ENCODE results near the gene CNPY1. TPM values are rescaled to one million over a fixed set of nuclear protein-coding genes. Genes with fewer than 3 reads are reported as not detected.

CNPY1 gene
- not detected in 5 replicates for total RNA-seq (2022; extraction: Qiagen RNA extraction)

GRCh38 chr7:155546449-155546848 lies at the start of gene CNPY1:
TSS of gene CNPY1 (minus strand) at chr7:155546559. CDS start at chr7:155545929, 630 bp downstream.

GRCh38 chr7:155458111-155458877 lies 88.1 kb downstream of the CNPY1 start, which contains the start of gene EN2:
TSS of gene EN2 (plus strand) at chr7:155458129. CDS start at chr7:155458378, 249 bp downstream.

Other genes starting within 250 kb of the CNPY1 start
- 13.4 to 16.0 TPM (median 14.4 TPM) in 5 replicates for gene INSIG1, start 248.7 kb downstream of the CNPY1 start, total RNA-seq (2022; extraction: Qiagen RNA extraction)
- gene EN2, start 88.4 kb downstream of the CNPY1 start, total RNA-seq (2022; extraction: Qiagen RNA extraction), result 0.56 to 0.94 TPM (median 0.92 TPM) in 5 replicates
- 20.7 to 27.3 TPM (median 26.2 TPM) in 5 replicates for gene RBM33, start 98.1 kb upstream of the CNPY1 start, total RNA-seq (2022; extraction: Qiagen RNA extraction)